NT2/D1 (cell line): ENCODE results near the gene ARHGAP33.

Experiments used
- SUZ12 ChIP-seq: IDR thresholded peaks from 2 replicates; pipeline ENCODE4 v1.6.1; 2011; ENCODE audit not compliant: insufficient read length, insufficient read depth; ENCODE audit errors: extremely low read depth
- ZNF274 ChIP-seq: IDR thresholded peaks from 2 replicates; pipeline ENCODE4 v1.6.1; 2011; ENCODE audit warnings: mild to moderate bottlenecking, low read depth, low read length

DNA sequence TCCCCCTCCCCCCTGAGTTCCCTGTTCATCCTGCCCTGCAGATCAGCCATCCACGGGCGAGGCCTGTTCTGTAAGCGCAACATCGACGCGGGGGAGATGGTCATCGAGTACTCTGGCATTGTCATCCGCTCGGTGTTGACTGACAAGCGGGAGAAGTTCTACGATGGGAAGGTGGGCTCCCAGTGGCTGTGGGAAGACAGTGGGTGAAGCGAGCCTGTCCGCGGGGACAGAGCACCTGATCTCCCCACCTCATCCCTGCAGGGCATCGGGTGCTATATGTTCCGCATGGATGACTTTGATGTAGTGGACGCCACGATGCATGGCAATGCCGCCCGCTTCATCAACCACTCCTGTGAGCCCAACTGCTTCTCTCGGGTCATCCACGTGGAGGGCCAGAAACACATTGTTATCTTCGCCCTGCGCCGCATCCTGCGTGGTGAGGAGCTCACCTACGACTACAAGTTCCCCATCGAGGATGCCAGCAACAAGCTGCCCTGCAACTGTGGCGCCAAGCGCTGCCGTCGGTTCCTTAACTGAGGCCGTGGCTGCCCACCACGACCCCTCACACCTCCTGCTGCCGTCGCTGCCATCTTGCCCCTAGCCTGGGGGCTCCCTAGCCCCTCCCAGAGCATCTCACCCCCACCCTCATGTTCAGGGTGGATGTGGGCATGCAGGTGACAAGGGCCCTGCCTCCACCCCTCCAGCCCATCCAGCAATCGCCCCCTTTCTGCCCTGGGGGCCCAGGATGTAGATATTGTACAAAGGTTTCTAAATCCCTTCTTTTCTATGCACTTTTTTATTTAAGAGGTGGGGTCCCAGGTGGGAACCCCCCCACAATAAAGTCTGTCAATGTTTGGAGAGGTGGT lies 37.1 kb upstream of the ARHGAP33 start:
- TF ChIP-seq SUZ12 (no peak), ZNF274 (no peak)
